22Rv1 (cell line): Measurements from ENCODE around the gene CFAP410.

Experiments used
- ZFX ChIP-seq: fragments of 450-650 bp; IDR thresholded peaks from 2 replicates; pipeline ENCODE4 v1.6.1; 2017; ENCODE audit warnings: antibody characterized with exemption, borderline replicate concordance
- TF ChIP-seq, protein P1 (sequence below): fragments of 450-650 bp; IDR thresholded peaks from 2 replicates; pipeline ENCODE4 v1.5.1; 2017; ENCODE audit warnings: mild to moderate bottlenecking

DNA sequence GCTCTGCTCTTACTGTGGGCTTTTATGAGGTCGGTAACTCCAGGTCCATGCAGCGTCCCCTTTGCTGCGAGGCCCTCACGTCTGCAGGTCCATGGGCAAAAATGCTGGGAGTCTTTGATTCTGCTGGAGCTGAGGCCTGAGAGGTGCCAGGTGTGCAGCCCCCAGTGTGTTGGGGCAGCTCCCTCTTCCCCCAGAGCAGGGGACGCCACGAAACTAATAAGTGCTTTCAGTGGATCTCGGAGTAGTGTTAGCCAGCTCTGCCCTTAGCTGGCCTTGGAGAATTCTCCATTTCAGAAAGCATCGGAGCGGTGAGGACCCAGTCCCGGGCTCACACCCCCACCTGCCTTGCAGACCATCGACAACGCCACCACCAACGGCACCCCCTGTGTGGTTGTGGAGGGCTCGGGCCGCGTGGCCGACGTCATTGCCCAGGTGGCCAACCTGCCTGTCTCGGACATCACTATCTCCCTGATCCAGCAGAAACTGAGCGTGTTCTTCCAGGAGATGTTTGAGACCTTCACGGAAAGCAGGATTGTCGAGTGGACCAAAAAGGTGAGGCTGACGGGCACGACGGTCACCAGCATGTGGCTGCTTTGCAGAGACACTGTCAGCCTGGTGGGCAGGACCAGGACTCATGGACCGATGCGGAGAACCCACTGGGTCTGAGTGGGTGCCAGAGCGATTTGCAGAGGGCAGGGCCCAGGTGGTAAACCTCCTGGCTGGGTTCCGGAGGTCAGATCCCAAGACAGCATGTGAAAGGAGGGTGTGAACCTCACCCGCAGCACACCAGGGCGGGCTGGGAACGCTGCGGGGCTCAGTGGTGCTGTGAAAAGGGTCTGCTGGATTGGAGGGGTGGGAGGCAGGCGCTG lies 39.7 kb upstream of the CFAP410 start:
- TF ChIP-seq, protein P1, sequence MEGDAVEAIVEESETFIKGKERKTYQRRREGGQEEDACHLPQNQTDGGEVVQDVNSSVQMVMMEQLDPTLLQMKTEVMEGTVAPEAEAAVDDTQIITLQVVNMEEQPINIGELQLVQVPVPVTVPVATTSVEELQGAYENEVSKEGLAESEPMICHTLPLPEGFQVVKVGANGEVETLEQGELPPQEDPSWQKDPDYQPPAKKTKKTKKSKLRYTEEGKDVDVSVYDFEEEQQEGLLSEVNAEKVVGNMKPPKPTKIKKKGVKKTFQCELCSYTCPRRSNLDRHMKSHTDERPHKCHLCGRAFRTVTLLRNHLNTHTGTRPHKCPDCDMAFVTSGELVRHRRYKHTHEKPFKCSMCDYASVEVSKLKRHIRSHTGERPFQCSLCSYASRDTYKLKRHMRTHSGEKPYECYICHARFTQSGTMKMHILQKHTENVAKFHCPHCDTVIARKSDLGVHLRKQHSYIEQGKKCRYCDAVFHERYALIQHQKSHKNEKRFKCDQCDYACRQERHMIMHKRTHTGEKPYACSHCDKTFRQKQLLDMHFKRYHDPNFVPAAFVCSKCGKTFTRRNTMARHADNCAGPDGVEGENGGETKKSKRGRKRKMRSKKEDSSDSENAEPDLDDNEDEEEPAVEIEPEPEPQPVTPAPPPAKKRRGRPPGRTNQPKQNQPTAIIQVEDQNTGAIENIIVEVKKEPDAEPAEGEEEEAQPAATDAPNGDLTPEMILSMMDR = no peak
- no peak for TF ChIP-seq ZFX
